Measurements from ENCODE around the gene PSMF1. TPM values are rescaled to one million over a fixed set of nuclear protein-coding genes. Genes with fewer than 3 reads are reported as not detected.
A peak's percentile ranks its signal among the peaks of the same experiment; 100 is the strongest.
"Not testable (repeated sequence)": the region's sequence is repeated elsewhere in the genome, so short reads cannot be mapped to it uniquely, and the experiment has no call there.

PSMF1 gene
- total RNA-seq, 2 donors from 2014 or later, result 117 to 119 TPM

GRCh38 chr20:1119128-1119505, 715 bp downstream of the PSMF1 start:
- ATAC-seq (peak; percentile 2 to 9), DNase-seq (no peak)
- intact Hi-C loops (cut with DNase I), result loop anchor here in 1 of 2 donors (5.0 kb wide), 1 partner anchor 93 kb away; no protein-coding TSS in a partner anchor

DNA sequence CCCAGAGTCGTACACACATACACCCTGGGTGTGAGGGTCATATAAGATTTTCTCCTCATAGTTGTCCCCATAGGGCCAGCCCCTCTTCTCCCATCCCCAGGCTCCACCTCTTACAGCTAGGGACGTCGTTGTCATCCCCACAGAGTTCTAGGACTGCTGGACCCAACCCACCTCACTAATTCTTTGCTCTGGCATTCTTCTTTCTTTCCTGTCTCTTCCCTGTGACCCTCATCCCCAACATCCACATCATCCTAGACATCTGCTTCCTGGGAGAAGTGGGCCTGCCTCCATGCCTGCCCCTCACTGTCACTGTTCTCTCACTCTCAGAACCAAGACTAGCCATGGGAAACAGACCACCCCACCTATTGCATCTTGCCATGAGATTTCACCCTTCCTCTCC, 1.1 kb downstream of the PSMF1 start:
- ATAC-seq, result no peak
- intact Hi-C loops (cut with DNase I), result loop anchor here in 1 of 2 donors (5.0 kb wide), 1 partner anchor 93 kb away; no protein-coding TSS in a partner anchor

DNA sequence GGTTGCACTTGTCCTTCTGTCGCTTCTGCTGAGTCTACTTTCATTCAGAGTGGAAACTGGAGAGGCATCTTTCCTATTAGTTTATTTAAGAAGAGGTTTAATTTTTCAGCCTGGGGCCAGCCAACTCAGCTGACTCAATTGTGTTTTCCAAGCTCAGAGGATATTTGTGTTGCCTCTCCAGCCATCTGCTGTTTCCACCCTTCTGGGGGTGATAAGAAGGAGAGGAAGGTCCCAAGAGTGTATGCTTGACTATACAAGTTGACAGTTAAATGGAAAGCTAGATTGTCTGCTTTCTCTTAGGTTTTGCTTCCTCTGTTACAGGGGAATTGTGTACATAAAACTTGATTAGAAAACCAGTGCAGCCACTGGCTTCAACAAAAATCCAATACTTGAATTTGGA, 3.0 kb downstream of the PSMF1 start:
- no peak for ATAC-seq
- intact Hi-C loops (cut with DNase I), result no loop called here
- DNase-seq, result no peak

More for the DNA sequence above, 1.1 kb downstream of the PSMF1 start:
- DNase-seq, result no peak

DNA sequence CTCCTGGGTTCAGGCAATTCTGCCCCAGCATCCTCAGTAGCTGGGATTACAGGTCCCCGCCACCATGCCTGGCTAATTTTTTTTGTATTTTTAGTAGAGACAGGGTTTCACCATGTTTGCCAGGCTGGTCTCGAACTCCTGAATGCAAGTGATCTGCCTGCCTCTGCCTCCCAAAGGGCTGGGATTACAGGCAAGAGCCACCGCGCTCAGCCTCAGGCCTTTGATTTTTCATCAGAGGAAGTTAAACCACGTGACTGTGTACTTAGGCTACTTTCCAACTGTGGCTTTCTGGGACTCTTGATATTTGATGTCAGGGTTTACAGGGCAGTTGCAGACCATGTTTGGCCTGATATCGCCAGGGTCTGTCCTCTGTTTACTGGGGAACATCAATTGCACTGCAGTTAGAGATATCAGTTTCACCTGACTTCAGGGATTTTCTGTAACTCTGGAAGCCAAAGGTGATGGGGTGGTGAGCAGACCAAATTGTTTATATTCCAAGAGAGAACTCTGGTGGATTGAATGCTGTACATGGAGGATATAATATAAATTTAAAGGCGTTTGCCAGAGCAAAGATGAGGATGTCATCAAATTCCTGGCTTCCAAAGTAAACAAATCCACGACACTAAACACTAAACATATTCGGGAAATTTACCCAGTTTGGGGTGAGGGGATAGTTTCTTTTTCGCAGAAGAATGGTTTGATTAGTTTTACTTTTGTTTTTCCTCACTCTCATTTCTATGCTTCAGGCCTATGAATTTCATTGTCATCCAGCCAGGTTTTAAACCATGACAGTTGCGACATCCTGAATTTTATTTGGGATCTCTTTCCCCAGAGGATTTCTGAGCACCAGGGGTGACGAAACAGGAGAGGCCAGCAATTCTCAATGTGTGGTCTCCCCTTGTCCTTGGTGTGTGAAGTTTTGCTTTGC, 4.2 kb downstream of the PSMF1 start:
- ATAC-seq, result peak in 1 of 2 donors; percentile 5
- DNase-seq, result peak; percentile 56
- intact Hi-C loops (cut with DNase I), result no loop called here

GRCh38 chr20:1123666-1124065, 5.3 kb downstream of the PSMF1 start:
- ATAC-seq, result no peak
- DNase-seq, result no peak
- intact Hi-C loops (cut with DNase I), result no loop called here

- no peak for ATAC-seq
- no peak for DNase-seq
- intact Hi-C loops (cut with DNase I), result no loop called here
Measured at GRCh38 chr20:1124421-1124820, 6.0 kb downstream of the PSMF1 start.

- ATAC-seq (no peak), DNase-seq (no peak)
- intact Hi-C loops (cut with DNase I), result no loop called here
Measured at GRCh38 chr20:1125277-1125676, 6.9 kb downstream of the PSMF1 start.

DNA sequence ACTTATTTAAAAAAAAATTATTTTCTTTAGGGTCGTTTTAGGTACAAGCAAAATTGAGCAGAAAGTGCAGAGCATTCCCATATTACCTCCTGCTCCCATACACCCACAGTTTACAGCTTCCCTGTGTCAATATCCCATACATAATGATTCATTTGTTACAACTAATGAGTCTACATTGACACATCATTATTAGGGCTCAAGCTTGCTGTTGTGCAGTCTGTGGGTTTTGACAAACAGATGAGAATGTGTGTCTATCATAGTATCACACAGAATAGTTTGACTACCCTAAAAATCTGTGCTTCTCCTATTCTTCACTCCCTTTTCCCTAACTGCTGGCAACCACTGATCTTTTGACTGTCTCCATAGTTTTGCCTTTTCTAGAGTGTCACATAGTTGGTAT, 9.4 kb downstream of the PSMF1 start:
- DNase-seq, result no peak
- ATAC-seq, result no peak
- intact Hi-C loops (cut with DNase I), result no loop called here

DNA sequence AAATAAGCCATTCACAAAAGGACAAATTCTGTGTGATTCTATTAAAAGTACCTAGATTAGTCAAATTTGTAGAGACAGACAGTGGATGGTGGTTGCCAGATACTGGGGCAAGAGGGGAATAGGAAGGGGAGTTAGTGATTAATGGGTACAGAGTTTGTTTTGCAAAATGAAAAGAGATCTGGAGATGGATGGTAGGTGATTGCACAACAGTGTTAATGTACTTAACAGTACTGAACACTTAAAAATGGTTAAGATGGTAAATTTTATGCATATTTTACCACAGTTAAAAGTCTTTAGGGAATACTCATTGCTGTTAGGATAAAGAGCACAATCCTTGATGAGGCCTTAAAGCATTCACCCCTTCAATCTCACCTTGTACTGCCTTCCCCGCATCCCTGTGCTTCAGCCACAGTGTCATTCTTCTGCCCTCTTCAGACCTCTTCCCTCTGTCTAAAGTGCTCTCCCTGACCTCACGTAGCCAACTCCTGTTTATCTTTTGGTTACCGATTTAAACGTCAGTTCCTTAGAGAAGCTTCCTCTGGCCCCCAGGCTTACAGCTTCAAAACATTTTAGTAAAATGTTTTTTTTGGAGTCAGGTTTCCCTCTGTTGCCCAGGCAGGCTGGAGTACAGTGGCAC, 11.8 kb downstream of the PSMF1 start:
- ATAC-seq (no peak), DNase-seq (no peak)
- intact Hi-C loops (cut with DNase I), result no loop called here

GRCh38 chr20:1130847-1131246, 12.4 kb downstream of the PSMF1 start:
- intact Hi-C loops (cut with DNase I), result no loop called here
- ATAC-seq, result peak; percentile 34 to 67

DNA sequence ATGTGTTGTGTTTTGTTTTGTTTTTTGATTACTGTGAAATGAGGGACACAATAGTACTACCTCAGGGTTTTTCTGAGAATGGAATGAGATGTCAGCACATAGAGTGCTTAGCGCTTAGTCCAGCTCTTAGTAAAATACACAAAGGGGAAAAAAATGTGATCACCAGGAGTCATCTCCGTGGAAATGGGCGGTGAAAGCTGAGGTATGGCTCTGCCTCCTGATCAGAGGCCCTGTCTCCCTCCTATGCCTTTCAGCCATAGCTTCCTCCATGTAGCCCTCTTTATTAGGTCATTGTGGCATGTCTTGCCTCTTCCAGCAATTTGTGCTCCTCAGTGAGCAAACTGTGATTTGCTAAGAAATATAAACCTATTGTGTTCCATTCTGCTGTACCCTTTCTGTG, 13.0 kb downstream of the PSMF1 start:
- no peak for ATAC-seq
- intact Hi-C loops (cut with DNase I), result no loop called here
- DNase-seq, result no peak

More at GRCh38 chr20:1130847-1131246, 12.4 kb downstream of the PSMF1 start:
- DNase-seq, result peak; percentile 53

DNA sequence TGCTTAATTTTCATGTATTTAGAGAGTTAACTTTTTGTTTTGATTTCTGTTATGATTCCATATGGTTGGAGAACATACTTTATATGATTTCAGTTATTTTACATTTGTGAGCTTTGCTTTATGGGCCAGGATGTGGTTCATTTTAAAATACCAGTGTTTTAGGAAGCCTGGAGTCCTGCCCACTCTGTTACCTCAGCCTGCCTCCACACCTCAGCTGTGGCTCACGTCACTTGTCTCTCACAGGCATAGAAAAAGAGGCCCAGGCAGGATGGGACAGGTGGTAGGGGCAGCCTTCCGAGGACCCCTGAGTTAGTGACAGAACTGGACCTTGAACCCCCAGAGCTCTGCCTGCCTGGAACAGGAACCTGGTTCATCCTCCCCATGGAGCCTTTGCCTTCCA, 16.0 kb downstream of the PSMF1 start:
- ATAC-seq, result no peak
- intact Hi-C loops (cut with DNase I), result no loop called here
- DNase-seq, result no peak

GRCh38 chr20:1134836-1135235, 16.4 kb downstream of the PSMF1 start:
- ATAC-seq, result no peak
- intact Hi-C loops (cut with DNase I), result no loop called here
- DNase-seq, result no peak

GRCh38 chr20:1137236-1137635, 18.8 kb downstream of the PSMF1 start:
- ATAC-seq (no peak), DNase-seq (no peak)
- intact Hi-C loops (cut with DNase I), result no loop called here

- DNase-seq (no peak), ATAC-seq (peak; percentile 38 to 50)
- intact Hi-C loops (cut with DNase I), result no loop called here
Measured at GRCh38 chr20:1144401-1145172, 26.2 kb downstream of the PSMF1 start.

GRCh38 chr20:1146957-1147356, 28.6 kb downstream of the PSMF1 start:
- intact Hi-C loops (cut with DNase I), result no loop called here

GRCh38 chr20:1149812-1150211, 31.4 kb downstream of the PSMF1 start:
- intact Hi-C loops (cut with DNase I); DNase-seq; ATAC-seq: not testable (repeated sequence)

More at GRCh38 chr20:1146957-1147356, 28.6 kb downstream of the PSMF1 start:
- ATAC-seq, result no peak
- DNase-seq, result no peak

DNA sequence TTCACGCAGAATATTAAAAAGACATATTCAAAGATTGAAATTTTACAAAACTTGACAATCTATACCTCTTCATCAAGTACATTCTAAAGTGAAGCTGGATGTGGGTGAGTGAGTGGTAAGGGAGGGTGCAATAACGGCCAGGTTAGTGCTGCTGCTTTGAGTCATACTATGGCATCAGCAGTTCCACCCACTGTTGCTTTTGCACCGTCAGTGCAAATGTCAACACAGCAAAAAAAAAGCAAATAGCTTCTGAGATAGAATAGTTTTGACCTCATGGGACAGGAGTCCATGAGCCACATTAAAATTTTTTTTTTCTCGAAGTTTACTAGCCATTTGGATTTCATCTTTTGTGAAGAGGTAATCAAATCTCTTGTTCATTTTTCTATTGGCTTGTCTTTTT, 31.8 kb downstream of the PSMF1 start:
- no peak for DNase-seq
- ATAC-seq, result no peak

GRCh38 chr20:1150968-1151367, 32.6 kb downstream of the PSMF1 start:
- DNase-seq (no peak), ATAC-seq (no peak)
- intact Hi-C loops (cut with DNase I), result no loop called here

More for the DNA sequence above, 31.8 kb downstream of the PSMF1 start:
- intact Hi-C loops (cut with DNase I), result no loop called here

- no peak for DNase-seq
- ATAC-seq, result no peak
- intact Hi-C loops (cut with DNase I), result no loop called here
Measured at GRCh38 chr20:1154226-1154625, 35.8 kb downstream of the PSMF1 start.
